C4-2B (cell line): Measurements from ENCODE around the gene LRIG1.

ENCODE experiments used
- H3K27ac ChIP-seq: fragments of 450-650 bp; 2 replicates; pipeline ENCODE4 v1.5.1; 2017
- CTCF ChIP-seq: fragments of 450-650 bp; conservative IDR thresholded peaks from 2 replicates; pipeline ENCODE4 v1.5.1; 2017; ENCODE audit warnings: mild to moderate bottlenecking
- ZFX ChIP-seq: fragments of 450-650 bp; IDR thresholded peaks from 2 replicates; pipeline ENCODE4 v1.6.1; 2017

The LRIG1 gene

GRCh38 chr3:66476852-66477381 is 23.9 kb downstream of the LRIG1 start:
- peak overlapping the region; percentile 75 for H3K27ac ChIP-seq
- TF ChIP-seq CTCF (no peak), ZFX (no peak)

- peak overlapping the region; percentile 75 for H3K27ac ChIP-seq
- TF ChIP-seq ZFX (no peak), CTCF (no peak)
Measured at GRCh38 chr3:66475386-66476020, 25.3 kb downstream of the LRIG1 start.

GRCh38 chr3:66473692-66474091 is 27.1 kb downstream of the LRIG1 start:
- peak overlapping the region; percentile 75 for H3K27ac ChIP-seq
- TF ChIP-seq ZFX (no peak), CTCF (no peak)

GRCh38 chr3:66473181-66473580 is 27.6 kb downstream of the LRIG1 start:
- TF ChIP-seq ZFX (no peak), CTCF (no peak)
- H3K27ac ChIP-seq, result peak overlapping the region; percentile 75; the same call in 1 of the 2 replicates

GRCh38 chr3:66472313-66473134 is 28.3 kb downstream of the LRIG1 start:
- peak overlapping the region; percentile 64 for H3K27ac ChIP-seq
- TF ChIP-seq ZFX, result no peak
- no peak for TF ChIP-seq CTCF

GRCh38 chr3:66470956-66471686 is 29.7 kb downstream of the LRIG1 start:
- peak overlapping the region; percentile 64 for H3K27ac ChIP-seq
- TF ChIP-seq CTCF (no peak), ZFX (no peak)
